GM23338 (cell line): ENCODE measurements around the gene B4GALNT4. TPM values are rescaled to one million over a fixed set of nuclear protein-coding genes. Genes with fewer than 3 reads are reported as not detected.

ENCODE experiments used
- ATAC-seq: fragments of 200-7000 bp; cut with Tn5 transposase; 3 replicates; pipeline ENCODE4 v1.9.1; 2020
- DNase-seq: peaks from one replicate; pipeline ENCODE4 v3.0.0-alpha.2; 2015; ENCODE audit warnings: low spot score
- H2AFZ ChIP-seq: fragments of 200-600 bp; sonication (generic); 2 replicates; pipeline ENCODE4 v1.8.0; 2016; ENCODE audit warnings: antibody characterized with exemption, mild to moderate bottlenecking, moderate library complexity
- H3F3A ChIP-seq: fragments of 200-600 bp; sonication (generic); replicated peaks from 2 replicates; pipeline ENCODE4 v1.8.0; 2017; ENCODE audit warnings: antibody characterized with exemption, mixed run types, low read depth
- H3K27ac ChIP-seq: fragments of 200-600 bp; sonication (generic); 2 replicates; pipeline ENCODE4 v1.6.1; 2016; ENCODE audit warnings: low read depth
- H3K27me3 ChIP-seq: fragments of 200-600 bp; sonication (generic); 2 replicates; pipeline ENCODE4 v1.8.0; 2016; ENCODE audit warnings: mild to moderate bottlenecking, mixed run types, moderate library complexity; ENCODE audit not compliant: insufficient read depth
- H3K36me3 ChIP-seq: fragments of 200-600 bp; sonication (generic); 2 replicates; pipeline ENCODE4 v1.8.0; 2016; ENCODE audit warnings: mild to moderate bottlenecking; ENCODE audit not compliant: insufficient read depth
- H3K4me1 ChIP-seq: fragments of 200-600 bp; sonication (generic); 2 replicates; pipeline ENCODE4 v1.8.0; 2016; ENCODE audit warnings: mild to moderate bottlenecking, moderate library complexity; ENCODE audit not compliant: insufficient read depth
- H3K4me2 ChIP-seq: fragments of 200-600 bp; sonication (generic); 2 replicates; pipeline ENCODE4 v1.7.1; 2017; ENCODE audit warnings: mixed run types
- H3K4me3 ChIP-seq: fragments of 200-600 bp; sonication (generic); 2 replicates; pipeline ENCODE4 v1.6.1; 2016; ENCODE audit warnings: mixed run types
- H3K79me2 ChIP-seq: fragments of 200-600 bp; sonication (generic); replicated peaks from 2 replicates; pipeline ENCODE4 v1.8.0; 2017; ENCODE audit warnings: mild to moderate bottlenecking; ENCODE audit not compliant: insufficient read depth
- H3K9me2 ChIP-seq: fragments of 200-600 bp; sonication (generic); 2 replicates; pipeline ENCODE4 v1.8.0; 2017; ENCODE audit not compliant: insufficient read depth
- H4K20me1 ChIP-seq: fragments of 200-600 bp; sonication (generic); replicated peaks from 2 replicates; pipeline ENCODE4 v1.8.0; 2017; ENCODE audit warnings: mild to moderate bottlenecking; ENCODE audit not compliant: insufficient read depth
- H3K27ac Mint-ChIP-seq: 2 replicates; pipeline ENCODE4 v1.8.0; 2020; ENCODE audit warnings: inconsistent platforms, mild to moderate bottlenecking, moderate library complexity, mixed read lengths
- H3K27me3 Mint-ChIP-seq: 3 replicates; pipeline ENCODE4 v1.8.0; 2022; ENCODE audit warnings: low read depth, mild to moderate bottlenecking, moderate library complexity, mixed read lengths, inconsistent platforms; ENCODE audit not compliant: insufficient read depth, poor library complexity
- H3K36me3 Mint-ChIP-seq: 3 replicates; pipeline ENCODE4 v1.8.0; 2021; ENCODE audit warnings: low read depth, mild to moderate bottlenecking, inconsistent platforms, moderate library complexity, mixed read lengths
- H3K4me1 Mint-ChIP-seq: 3 replicates; pipeline ENCODE4 v1.8.0; 2020; ENCODE audit warnings: mild to moderate bottlenecking, inconsistent platforms, mixed read lengths
- H3K4me3 Mint-ChIP-seq: 3 replicates; pipeline ENCODE4 v1.8.0; 2021; ENCODE audit warnings: moderate library complexity, mild to moderate bottlenecking, inconsistent platforms, mixed read lengths
- H3K9me3 Mint-ChIP-seq: 3 replicates; pipeline ENCODE4 v1.8.0; 2020; ENCODE audit warnings: moderate library complexity, mild to moderate bottlenecking, inconsistent platforms, mixed read lengths
- CREB1 ChIP-seq: fragments of 250-450 bp; sonication (Bioruptor Pico); IDR thresholded peaks from 2 replicates; pipeline ENCODE4 v1.5.0; 2020; ENCODE audit warnings: low read depth, mild to moderate bottlenecking, moderate library complexity
- EZH2 ChIP-seq: fragments of 200-600 bp; sonication (generic); IDR thresholded peaks from one replicate; pipeline ENCODE4 v1.8.0; 2017; ENCODE audit warnings: antibody characterized with exemption, mild to moderate bottlenecking, low read depth; ENCODE audit not compliant: unreplicated experiment
- EZH2phosphoT487 ChIP-seq: fragments of 200-600 bp; sonication (generic); IDR thresholded peaks from one replicate; pipeline ENCODE4 v1.8.1; 2018; ENCODE audit warnings: antibody characterized with exemption; ENCODE audit not compliant: unreplicated experiment
- JUNB ChIP-seq: IDR thresholded peaks from one replicate; pipeline ENCODE4 v1.6.1; 2016; ENCODE audit warnings: antibody characterized with exemption; ENCODE audit not compliant: unreplicated experiment
- NANOG ChIP-seq: IDR thresholded peaks from 2 replicates; pipeline ENCODE4 v1.6.1; 2016; ENCODE audit warnings: antibody characterized with exemption, borderline replicate concordance
- POLR2AphosphoS5 ChIP-seq: IDR thresholded peaks from 2 replicates; pipeline ENCODE4 v1.6.1; 2016; ENCODE audit warnings: antibody characterized with exemption, low read depth
- STAT1 ChIP-seq: IDR thresholded peaks from one replicate; pipeline ENCODE4 v1.6.1; 2016; ENCODE audit warnings: antibody characterized with exemption; ENCODE audit not compliant: unreplicated experiment
- ZNF114 ChIP-seq: fragments of 250-450 bp; sonication (Bioruptor Pico); IDR thresholded peaks from 2 replicates; pipeline ENCODE4 v1.5.0; 2020; ENCODE audit warnings: mild to moderate bottlenecking, moderate library complexity
- ZNF331 ChIP-seq: fragments of 250-450 bp; sonication (Bioruptor Pico); IDR thresholded peaks from 2 replicates; pipeline ENCODE4 v1.5.0; 2020; ENCODE audit warnings: low read depth, mild to moderate bottlenecking, moderate library complexity
- polyA plus RNA-seq: library from polyadenylated mRNA; unstranded; fragments of >200 nt; fragmentation: Nextera tagmentation; extraction: Ambion mirVana; gene quantifications from 2 replicates; pipeline ENCODE4 v1.2.1, GENCODE V29; 2016
- total RNA-seq: library from RNA; depleted of rRNA; stranded (reverse); fragments of >200 nt; shearing (Covaris generic); gene quantifications from 2 replicates; pipeline ENCODE4 v1.2.3, GENCODE V29; 2014
- TF ChIP-seq, protein P1 (sequence below): IDR thresholded peaks from one replicate; pipeline ENCODE4 v1.6.1; 2018; ENCODE audit warnings: antibody characterized with exemption; ENCODE audit not compliant: unreplicated experiment
- TF ChIP-seq, protein P2 (sequence below): IDR thresholded peaks from 2 replicates; pipeline ENCODE4 v1.6.1; 2016; ENCODE audit warnings: antibody characterized with exemption
- TF ChIP-seq, protein P3 (sequence below), 2 experiments: fragments of 200-600 bp in 1 of 2; sonication (generic) in 1 of 2; conservative IDR thresholded peaks; 2 replicates each; pipeline versions ENCODE4 v1.5.1 to v1.6.1; 2016 to 2017; ENCODE audit warnings: antibody characterized with exemption in 2 of 2, low read depth in 2 of 2, mild to moderate bottlenecking in 2 of 2, moderate library complexity in 1 of 2
- TF ChIP-seq, protein P4 (sequence below): fragments of 250-450 bp; sonication (Bioruptor Pico); IDR thresholded peaks from 2 replicates; pipeline ENCODE4 v1.5.0; 2020; ENCODE audit warnings: mild to moderate bottlenecking, moderate library complexity

B4GALNT4 gene
- total and polyA plus RNA-seq, 2 experiments from 2014 or later: 49.9 to 92.6 TPM

DNA sequence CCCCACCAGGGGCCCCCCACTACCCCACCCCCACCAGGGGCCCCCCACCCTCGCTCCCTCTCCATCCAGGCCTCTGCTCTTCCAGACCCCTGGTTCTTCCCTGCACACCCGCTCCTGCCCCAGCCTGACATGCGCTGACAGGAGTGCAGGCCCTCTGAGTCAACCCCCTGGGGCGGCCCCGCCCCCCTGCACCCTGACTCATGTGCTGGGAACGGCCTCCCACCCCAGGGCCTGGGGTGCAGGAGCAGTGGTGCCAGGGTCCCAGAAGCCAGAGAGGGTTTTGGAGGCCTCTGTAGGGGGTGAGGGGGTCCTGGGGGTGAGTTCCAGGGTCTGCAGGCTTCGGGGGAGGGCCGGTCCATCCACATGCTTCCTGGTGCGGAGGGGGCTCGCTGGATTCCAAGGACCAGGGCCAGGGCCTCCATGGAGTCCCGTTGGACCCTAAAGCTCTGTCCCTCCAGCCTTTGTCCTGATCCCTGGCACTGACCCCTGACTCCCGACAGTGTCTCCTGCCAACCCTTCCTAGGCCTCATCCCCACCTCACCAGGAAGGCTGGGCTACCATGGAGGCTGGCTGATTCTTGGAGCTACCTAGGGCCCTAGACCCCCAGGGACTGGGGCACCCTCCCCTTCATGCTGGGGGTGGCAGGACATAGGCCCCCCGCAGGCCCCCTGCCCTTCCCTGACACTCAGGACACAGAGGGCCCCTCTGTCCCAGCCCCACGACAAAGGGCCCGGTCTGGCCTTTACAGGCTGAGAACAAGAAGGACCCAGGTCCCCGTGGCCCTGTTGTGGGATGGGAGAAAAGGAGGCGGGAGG lies 24.1 kb downstream of the B4GALNT4 start:
- Histone ChIP-seq H3F3A (no peaks in the 10 kb centered on the region), H3K36me3 (no peaks in the 10 kb centered on the region), H3K27me3 (no peaks in the 10 kb centered on the region), H2AFZ (peak overlapping the region; percentile 84; the same call in 1 of the 2 replicates), H3K4me1 (peaks cover 6% of the 10 kb centered on the region), H3K27ac (no peak overlapping the region), H4K20me1 (no peaks in the 10 kb centered on the region), H3K9me2 (no peaks in the 10 kb centered on the region), H3K4me3 (peak overlapping the region; percentile 47; the same call in 1 of the 2 replicates), H3K4me2 (peak overlapping the region; percentile 73), H3K79me2 (no peaks in the 10 kb centered on the region)
- DNase-seq: no peak
- no peak overlapping the region for H3K4me3 Mint-ChIP-seq
- H3K27me3 Mint-ChIP-seq: peaks cover 1% of the 10 kb centered on the region
- peak; percentile 2; the same call in 1 of the 3 replicates for ATAC-seq
- H3K9me3 Mint-ChIP-seq: no peaks in the 10 kb centered on the region; the same call in 2 of the 3 replicates
- H3K36me3 Mint-ChIP-seq: peaks cover 5% of the 10 kb centered on the region; the same call in 2 of the 3 replicates
- peaks cover 2% of the 10 kb centered on the region; the same call in 1 of the 3 replicates for H3K4me1 Mint-ChIP-seq
- H3K27ac Mint-ChIP-seq: no peak overlapping the region
- TF ChIP-seq CREB1 (CRISPR knock-in tag): no peak
- no peak for TF ChIP-seq EZH2
- no peak for TF ChIP-seq NANOG
- TF ChIP-seq ZNF114: no peak
- TF ChIP-seq POLR2AphosphoS5: no peak
- TF ChIP-seq, protein P1, sequence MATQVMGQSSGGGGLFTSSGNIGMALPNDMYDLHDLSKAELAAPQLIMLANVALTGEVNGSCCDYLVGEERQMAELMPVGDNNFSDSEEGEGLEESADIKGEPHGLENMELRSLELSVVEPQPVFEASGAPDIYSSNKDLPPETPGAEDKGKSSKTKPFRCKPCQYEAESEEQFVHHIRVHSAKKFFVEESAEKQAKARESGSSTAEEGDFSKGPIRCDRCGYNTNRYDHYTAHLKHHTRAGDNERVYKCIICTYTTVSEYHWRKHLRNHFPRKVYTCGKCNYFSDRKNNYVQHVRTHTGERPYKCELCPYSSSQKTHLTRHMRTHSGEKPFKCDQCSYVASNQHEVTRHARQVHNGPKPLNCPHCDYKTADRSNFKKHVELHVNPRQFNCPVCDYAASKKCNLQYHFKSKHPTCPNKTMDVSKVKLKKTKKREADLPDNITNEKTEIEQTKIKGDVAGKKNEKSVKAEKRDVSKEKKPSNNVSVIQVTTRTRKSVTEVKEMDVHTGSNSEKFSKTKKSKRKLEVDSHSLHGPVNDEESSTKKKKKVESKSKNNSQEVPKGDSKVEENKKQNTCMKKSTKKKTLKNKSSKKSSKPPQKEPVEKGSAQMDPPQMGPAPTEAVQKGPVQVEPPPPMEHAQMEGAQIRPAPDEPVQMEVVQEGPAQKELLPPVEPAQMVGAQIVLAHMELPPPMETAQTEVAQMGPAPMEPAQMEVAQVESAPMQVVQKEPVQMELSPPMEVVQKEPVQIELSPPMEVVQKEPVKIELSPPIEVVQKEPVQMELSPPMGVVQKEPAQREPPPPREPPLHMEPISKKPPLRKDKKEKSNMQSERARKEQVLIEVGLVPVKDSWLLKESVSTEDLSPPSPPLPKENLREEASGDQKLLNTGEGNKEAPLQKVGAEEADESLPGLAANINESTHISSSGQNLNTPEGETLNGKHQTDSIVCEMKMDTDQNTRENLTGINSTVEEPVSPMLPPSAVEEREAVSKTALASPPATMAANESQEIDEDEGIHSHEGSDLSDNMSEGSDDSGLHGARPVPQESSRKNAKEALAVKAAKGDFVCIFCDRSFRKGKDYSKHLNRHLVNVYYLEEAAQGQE: no peak
- no peak for TF ChIP-seq ZNF331 (CRISPR knock-in tag)
- TF ChIP-seq, protein P2, sequence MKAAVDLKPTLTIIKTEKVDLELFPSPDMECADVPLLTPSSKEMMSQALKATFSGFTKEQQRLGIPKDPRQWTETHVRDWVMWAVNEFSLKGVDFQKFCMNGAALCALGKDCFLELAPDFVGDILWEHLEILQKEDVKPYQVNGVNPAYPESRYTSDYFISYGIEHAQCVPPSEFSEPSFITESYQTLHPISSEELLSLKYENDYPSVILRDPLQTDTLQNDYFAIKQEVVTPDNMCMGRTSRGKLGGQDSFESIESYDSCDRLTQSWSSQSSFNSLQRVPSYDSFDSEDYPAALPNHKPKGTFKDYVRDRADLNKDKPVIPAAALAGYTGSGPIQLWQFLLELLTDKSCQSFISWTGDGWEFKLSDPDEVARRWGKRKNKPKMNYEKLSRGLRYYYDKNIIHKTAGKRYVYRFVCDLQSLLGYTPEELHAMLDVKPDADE: no peak
- no peak for TF ChIP-seq JUNB
- no peak for TF ChIP-seq EZH2phosphoT487
- TF ChIP-seq, protein P3, sequence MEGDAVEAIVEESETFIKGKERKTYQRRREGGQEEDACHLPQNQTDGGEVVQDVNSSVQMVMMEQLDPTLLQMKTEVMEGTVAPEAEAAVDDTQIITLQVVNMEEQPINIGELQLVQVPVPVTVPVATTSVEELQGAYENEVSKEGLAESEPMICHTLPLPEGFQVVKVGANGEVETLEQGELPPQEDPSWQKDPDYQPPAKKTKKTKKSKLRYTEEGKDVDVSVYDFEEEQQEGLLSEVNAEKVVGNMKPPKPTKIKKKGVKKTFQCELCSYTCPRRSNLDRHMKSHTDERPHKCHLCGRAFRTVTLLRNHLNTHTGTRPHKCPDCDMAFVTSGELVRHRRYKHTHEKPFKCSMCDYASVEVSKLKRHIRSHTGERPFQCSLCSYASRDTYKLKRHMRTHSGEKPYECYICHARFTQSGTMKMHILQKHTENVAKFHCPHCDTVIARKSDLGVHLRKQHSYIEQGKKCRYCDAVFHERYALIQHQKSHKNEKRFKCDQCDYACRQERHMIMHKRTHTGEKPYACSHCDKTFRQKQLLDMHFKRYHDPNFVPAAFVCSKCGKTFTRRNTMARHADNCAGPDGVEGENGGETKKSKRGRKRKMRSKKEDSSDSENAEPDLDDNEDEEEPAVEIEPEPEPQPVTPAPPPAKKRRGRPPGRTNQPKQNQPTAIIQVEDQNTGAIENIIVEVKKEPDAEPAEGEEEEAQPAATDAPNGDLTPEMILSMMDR (conservative IDR thresholded peaks at IDR 0.05; ENCODE audit: low read depth in 2 of 2): no peak
- TF ChIP-seq STAT1: no peak
- TF ChIP-seq, protein P4, sequence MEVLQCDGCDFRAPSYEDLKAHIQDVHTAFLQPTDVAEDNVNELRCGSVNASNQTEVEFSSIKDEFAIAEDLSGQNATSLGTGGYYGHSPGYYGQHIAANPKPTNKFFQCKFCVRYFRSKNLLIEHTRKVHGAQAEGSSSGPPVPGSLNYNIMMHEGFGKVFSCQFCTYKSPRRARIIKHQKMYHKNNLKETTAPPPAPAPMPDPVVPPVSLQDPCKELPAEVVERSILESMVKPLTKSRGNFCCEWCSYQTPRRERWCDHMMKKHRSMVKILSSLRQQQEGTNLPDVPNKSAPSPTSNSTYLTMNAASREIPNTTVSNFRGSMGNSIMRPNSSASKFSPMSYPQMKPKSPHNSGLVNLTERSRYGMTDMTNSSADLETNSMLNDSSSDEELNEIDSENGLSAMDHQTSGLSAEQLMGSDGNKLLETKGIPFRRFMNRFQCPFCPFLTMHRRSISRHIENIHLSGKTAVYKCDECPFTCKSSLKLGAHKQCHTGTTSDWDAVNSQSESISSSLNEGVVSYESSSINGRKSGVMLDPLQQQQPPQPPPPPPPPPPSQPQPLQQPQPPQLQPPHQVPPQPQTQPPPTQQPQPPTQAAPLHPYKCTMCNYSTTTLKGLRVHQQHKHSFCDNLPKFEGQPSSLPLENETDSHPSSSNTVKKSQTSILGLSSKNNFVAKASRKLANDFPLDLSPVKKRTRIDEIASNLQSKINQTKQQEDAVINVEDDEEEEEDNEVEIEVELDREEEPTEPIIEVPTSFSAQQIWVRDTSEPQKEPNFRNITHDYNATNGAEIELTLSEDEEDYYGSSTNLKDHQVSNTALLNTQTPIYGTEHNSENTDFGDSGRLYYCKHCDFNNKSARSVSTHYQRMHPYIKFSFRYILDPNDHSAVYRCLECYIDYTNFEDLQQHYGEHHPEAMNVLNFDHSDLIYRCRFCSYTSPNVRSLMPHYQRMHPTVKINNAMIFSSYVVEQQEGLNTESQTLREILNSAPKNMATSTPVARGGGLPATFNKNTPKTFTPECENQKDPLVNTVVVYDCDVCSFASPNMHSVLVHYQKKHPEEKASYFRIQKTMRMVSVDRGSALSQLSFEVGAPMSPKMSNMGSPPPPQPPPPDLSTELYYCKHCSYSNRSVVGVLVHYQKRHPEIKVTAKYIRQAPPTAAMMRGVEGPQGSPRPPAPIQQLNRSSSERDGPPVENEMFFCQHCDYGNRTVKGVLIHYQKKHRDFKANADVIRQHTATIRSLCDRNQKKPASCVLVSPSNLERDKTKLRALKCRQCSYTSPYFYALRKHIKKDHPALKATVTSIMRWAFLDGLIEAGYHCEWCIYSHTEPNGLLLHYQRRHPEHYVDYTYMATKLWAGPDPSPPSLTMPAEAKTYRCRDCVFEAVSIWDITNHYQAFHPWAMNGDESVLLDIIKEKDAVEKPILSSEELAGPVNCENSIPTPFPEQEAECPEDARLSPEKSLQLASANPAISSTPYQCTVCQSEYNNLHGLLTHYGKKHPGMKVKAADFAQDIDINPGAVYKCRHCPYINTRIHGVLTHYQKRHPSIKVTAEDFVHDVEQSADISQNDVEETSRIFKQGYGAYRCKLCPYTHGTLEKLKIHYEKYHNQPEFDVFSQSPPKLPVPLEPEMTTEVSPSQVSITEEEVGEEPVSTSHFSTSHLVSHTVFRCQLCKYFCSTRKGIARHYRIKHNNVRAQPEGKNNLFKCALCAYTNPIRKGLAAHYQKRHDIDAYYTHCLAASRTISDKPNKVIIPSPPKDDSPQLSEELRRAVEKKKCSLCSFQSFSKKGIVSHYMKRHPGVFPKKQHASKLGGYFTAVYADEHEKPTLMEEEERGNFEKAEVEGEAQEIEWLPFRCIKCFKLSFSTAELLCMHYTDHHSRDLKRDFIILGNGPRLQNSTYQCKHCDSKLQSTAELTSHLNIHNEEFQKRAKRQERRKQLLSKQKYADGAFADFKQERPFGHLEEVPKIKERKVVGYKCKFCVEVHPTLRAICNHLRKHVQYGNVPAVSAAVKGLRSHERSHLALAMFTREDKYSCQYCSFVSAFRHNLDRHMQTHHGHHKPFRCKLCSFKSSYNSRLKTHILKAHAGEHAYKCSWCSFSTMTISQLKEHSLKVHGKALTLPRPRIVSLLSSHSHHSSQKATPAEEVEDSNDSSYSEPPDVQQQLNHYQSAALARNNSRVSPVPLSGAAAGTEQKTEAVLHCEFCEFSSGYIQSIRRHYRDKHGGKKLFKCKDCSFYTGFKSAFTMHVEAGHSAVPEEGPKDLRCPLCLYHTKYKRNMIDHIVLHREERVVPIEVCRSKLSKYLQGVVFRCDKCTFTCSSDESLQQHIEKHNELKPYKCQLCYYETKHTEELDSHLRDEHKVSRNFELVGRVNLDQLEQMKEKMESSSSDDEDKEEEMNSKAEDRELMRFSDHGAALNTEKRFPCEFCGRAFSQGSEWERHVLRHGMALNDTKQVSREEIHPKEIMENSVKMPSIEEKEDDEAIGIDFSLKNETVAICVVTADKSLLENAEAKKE: no peak
